Left kidney (tissue), 2 donors: ENCODE results near the gene FGD3. TPM values are rescaled to one million over a fixed set of nuclear protein-coding genes. Genes with fewer than 3 reads are reported as not detected.

Experiments used
- DNase-seq: peaks from one replicate; pipeline ENCODE4 v3.0.0-alpha.2; 2013
- polyA plus RNA-seq: library from polyadenylated mRNA; unstranded; fragments of 120-200 nt; gene quantifications from one replicate; pipeline ENCODE4 v1.2.1, GENCODE V29; 2013; ENCODE audit not compliant: insufficient read length

FGD3 gene
- polyA plus RNA-seq, 1 donor = 6.5 TPM

DNA sequence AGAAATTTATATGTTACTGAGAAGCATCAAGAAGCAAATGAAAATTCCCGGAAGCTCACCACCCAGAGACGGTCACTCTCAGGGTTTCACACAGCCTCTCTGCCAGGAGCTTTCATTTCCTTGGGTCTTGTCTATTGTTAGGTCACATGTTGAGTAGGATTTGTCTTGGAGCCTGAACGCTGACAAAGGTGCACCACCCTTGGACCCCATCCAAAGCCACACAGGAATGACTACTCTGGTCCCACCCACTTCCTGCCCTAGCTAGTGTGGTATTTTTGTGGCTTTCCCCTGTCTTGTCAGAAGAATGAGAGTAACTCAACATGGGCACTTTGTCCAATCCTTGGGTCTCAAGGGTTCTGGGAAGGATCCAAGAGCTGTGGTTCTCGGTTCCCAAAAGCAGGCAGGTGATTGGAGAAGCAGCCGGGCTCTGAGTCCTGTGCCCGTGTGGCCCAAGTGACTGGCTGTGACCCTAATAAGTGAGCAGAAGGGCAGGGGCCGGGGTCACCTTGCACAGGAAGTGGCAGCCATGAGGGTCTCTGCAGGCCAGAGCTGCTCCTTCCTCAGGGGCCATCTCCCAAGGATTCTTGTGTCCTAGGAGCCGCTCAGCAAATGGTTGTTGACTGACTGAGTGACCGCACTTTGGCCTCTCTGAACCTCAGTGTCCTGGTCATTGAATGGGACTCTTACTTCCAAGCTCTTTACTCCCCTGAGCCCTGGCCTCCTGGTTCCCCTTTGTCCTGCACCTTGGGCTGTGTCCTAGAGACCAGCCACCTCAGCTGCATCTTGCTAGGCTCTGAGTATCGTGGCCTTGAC lies 6.9 kb downstream of the FGD3 start:
- DNase-seq = no peak

DNA sequence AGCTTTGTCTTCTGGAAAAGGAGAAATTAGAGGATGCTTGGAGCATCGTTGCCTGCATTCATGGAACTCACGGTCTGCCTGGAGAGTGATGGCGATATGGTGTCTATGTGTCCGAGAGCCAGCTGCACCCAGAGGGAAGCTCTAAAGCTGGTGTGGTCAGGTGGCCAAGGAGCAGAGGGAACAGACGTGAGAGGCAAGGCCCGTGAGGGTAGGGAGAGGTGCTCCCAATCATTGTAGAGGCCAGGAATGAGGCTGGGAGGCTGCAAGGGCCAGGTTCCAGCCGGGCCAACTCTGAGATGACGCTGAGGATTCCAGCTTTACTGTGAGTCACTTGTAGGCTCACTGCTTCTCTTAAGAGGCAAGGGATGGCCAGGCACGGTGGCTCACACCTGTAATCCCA lies 7.6 kb downstream of the FGD3 start:
- DNase-seq = no peak

DNA sequence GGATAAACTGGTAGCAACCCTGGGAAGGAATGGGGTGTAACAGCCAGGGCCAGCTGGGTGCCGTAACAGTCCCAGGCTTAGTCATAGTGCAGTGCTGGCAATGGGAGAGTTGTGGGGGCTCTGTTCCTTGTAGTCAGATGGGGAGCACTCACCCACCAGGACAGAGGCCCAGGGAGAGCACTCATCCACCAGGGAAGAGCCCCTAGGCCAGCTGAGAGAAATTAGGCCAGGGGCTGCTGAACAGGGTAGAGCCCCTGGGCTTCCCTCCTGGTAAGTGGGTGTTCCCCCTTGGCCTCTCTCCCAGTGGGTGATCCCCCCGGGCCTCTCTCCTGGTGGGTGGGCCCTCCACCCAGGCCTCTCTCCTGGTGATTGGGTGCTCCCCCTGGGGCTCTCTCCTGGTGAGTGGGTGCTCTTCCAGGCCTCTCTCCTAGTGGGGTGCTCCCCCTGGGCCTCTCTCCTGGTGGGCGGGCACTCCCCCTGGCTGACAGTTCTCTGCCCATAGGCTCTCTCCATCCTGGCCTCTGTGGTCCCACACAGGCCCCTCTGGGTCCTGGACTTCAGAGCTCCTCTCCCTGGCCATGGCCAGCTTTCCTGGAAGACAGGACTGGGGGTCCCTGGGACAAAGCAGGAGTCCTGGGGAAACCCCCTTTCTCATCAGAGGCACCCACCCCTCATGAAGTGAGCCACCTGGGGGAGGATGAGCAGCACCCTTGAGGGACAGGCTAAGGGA lies 13.4 kb downstream of the FGD3 start:
- DNase-seq = no peak

DNA sequence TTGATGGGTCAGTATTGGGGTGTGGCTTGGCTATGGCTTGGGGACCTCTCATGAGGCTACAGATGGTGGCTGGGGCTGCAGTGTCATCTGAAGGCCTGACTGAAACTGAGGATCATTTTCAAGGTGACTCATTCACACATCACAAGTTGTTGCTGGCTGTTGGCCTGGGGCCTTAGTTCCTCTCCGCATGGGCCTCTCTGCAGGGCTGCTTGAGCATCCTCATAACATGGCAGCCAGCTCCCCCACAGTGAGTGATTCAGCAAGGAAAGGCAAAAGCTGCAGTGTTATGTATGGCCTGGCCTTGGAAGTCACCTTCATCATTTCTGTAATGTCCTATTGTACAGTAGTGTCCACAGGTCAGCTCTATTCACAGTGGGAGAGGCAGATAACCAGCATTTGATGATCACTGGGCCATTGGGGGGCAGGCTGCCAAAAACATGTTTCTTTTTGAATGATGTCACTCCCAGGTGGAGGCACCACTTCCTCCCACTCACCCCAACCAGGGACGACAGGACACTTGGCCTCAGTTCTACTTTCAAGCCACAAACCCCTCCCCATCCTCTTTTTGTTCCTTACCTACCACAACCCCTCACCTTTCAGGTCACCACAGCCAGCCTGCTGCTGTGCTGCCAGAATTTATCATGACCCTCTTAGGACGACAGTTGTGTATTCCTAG lies 14.4 kb downstream of the FGD3 start:
- DNase-seq = no peak

DNA sequence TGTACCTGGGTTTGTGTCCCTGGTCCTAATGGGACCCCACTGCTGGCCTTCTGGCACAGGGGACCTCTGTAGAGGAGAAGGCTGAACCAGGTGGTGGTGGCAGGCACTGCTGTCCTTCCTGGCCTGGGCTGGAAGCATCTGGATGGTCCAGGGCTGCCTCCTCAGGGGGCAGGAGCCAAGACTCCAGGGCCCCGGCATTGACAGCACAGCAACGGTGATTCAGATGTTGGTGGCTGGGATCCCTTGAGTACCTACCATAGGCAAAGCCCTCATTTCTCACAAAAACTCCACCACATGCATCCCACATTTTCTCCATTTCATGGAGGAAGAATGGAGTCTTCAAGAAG lies 15.0 kb downstream of the FGD3 start:
- no peak for DNase-seq

DNA sequence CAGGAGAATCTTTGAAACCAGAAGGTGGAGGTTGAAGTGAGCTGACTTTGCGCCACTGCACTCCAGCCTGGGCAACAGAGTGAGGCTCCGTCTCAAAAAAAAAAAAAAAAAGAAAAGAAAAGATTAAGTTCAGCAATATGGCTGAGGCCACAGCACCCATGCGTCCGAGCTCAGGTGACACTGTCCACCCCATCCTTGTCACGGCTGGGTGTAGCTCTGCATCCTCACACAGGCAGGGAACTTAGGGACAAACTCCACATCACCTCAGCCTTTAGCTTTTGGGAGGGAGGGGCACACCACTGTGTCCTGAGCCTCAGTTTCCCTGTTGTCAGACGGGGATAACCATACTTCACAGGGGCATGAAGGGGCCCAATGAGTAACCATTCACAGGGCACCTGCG lies 15.5 kb downstream of the FGD3 start:
- no peak for DNase-seq

DNA sequence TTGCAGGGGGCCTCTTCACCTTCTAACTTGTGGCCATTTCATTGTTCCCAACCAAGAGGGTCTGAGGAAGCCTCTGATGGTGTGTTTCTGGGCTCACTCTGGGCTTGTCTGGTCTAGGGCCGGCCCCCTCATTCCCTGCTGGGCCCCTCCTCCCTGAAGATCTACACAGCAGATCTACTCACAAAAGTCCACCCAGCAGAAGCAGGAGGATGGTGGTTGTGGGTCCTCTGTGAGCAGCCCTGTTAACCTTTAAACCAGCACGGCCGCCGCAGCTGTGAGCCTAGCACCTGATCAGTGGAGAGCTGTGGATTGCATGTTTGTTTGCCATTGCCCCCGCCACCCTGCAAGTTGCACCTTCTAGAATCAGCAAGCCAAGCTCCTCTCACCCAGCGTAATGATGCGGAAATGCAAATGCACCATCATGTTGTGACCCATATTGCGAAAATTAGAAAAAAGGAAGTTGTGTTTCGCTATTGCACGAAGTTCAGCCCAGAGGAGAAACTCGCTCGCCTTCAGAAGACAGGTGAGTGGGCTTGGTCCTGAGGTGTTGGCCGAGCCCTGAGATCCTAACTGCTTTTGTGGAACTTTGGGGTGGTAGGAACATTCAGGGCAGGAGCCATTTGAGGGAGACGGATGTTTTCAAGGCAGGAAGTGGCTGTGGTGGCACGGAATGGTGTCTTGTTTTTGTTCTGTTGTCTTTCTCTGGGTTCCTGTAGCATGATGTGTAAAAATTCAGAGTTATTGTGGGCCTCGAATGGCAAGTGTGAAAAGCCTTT lies 16.7 kb downstream of the FGD3 start:
- DNase-seq = no peak

DNA sequence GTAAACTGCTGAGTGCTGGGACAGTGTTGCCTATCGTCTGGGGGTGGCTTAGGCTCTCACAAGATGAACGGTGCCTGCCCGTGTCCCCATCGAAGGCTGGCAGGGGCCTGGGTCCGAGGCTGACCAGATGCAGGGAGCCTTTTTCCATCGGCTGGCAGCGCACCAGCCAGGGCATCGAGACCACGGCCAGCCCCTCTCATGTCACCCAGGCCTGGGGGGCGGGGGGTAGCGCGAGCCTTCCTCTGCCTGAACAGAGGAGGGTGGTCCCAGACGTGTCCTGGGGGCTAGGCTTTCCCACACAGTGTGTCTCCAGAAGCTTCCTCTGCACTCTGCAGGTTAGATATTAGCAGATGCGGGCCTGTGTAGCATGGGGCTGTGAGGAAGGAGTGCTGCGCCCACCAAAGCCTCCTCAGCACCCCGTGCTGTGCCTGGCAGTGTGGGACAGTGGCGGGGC lies 17.3 kb downstream of the FGD3 start:
- DNase-seq = no peak

DNA sequence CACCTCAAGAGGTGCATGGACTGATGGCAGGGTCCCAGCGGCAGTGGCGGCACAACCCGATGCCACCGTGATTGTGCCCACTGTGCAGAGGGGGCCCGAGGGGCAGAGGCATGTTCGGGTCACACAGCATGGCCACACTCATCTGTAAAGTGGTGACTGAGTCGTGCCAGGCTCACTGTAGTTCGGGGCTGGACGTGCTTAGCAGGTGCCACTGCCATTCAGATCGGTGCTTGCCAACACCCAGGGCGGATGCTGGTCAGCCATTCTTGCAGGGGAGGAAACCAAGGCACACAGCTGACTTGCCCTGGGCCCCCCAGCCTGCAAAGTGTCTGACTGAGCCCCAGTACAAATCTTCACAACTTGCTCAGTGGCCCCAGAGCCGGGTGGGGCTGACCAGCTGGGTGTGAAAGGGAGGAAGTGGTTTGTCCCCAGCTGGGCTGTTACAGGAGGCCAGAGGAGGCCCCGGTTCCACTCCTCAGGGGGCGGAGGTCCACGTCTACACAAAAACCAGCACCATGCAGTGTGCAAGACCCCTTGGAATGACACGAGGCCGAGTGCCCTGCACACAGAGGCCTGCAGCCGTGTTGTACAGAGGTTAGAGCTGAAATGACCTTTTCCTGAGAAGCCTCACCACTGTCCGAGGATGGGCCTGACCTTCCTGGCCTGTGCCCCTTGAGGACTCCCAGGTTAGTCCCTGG lies 17.9 kb downstream of the FGD3 start:
- no peak for DNase-seq

DNA sequence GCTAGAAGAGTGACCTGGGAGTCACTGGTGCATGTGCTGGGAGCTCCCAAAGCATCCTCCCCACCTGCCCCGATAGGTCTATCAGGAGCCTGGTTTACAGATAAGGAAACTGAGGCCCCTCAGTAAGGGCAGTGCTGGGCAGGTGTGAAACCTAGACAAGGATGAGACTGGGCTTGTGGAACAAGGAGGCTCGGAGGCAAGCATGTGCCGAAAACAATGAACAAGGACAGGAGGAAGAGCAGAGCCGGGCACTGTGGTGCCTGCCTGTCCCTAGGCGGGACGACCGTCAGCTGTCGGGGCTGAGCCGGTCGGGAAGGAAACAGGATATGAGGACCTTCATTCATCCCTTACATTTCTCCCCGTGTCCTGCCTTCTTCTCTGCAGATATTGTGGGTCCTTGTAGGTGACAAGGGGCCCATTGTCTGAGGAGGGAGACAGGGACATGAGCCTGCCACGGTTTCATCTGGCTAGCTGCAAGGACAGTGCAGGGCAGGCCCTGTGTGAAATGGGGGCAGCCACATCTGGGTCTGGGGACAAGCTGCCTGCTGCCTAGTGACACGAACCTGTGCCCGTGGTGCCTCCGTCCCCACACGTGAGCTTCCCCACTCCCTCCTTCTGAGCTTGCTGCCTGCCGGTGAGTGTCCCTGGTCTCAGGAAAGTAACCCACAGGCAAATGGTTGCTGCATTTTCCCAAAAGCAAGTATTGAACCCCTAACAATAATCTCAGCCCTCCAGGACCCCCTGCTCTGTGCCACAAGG lies 18.6 kb downstream of the FGD3 start:
- DNase-seq = no peak

DNA sequence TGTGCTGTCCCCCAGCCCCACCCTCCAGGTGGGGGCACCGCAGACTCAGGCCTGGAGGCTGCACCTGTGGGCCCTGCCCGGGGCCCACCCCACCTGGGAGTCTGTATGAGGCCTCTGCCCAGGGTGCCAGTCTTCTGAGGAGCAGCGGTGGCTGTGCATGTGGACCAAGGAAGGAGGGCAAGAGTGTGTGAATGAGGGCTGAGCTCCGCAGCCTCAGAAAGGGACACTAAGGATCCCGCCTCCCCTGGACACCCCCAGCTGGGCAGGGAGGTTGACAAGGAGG lies 19.1 kb downstream of the FGD3 start:
- DNase-seq = no peak

DNA sequence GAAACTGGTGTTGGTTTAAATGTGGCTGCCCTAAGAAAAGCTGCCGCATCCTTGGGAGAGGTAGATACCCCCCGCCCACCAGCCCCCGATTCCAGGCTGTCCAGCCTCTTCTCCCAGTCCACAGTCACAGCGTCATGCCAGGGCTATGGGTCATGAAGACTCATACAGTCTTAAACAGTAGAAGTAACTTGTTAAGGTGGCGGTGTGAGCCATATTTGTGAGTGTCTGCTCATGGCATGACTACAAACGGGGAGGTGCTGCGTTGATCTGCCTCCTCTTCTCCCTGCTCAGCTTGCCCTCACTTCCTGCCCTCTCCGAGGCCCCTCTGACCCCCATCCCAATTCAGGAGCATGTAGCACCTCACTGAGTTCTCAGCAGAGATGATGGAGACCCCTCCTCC lies 20.8 kb downstream of the FGD3 start:
- DNase-seq = no peak

DNA sequence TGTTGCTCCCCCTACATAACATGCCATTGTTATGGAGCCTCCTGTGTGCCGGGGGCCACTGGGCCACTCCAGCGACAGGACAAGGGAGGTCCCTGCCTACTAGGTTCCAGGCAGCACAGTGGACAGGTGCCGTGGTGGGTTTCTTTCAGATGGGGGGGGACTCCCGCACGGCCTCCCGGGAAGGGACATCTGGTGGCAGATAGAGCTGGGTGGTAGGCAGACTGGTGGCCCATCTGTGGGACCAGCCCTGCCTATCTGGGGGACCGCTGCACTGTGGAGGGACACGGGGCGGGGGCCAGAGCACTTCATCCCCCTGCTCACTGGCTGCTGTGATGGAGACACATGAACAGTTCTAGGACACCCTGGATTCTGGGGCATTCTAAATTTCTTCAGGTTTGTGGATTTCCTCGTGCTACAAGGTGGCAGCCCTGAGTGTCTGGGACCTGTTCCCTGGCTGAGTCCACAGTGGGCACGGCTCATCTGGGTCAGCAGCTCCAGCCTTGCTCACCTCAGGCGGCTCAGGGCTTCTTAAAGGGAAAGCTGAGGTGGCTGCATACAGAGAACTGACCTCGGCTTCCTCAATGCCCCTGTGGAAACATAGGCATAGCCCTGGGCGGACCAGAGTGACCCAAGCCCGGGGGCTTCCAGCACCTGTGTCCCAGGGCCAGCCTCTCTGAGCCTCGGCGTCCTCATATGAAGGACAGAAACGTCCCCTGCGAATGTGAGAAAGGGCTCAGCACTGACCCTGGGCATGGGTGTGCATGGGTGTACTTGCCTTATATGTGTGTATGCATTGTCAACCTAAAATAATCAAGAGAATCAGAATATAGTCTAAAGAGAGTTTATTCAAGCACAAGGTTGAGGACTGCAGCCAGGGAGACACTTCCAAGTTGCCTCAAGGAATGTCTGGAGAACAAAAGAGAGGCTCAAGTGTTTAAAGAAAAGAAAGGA lies 22.5 kb downstream of the FGD3 start:
- no peak for DNase-seq

DNA sequence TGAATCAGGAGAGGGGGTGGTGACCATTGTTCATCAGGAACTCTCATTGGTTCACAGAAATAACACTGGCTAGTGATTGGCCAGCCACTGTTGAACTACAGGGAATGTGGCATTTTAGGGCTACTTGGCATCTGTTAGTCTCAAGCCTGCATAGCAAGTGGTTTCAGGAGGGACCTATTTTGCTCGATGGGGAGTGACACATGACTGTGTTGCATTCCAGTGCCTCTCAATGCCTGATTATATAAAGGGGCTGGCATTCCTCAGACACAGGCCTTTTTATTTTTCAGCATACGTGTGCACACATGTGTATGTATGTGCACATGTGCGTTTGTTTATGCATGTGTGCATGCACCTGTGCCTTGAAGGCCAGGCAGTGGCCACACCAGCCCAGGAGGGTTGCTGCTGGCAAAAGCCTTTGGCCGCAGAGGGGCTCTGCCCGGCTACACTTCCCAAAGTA lies 23.2 kb downstream of the FGD3 start:
- DNase-seq = no peak

DNA sequence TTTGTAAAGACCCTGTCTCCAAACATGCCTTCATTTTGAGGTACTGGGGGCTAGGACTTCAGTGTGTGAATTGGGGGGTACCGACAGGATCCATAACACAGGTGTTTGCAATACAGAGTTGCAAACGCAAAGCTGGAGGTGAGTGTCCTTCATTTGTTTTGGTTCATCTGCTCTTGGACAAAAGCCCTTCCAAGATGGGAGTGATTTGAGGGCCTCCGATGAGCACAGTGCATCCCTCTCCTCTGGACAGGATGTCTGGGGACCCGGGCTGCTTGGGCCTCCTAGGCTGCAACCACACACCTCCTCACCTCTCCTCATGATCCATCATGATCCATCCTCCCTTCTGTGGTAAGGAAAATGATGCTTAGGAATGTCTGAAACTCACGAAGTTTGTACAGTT lies 23.8 kb downstream of the FGD3 start:
- DNase-seq = no peak

DNA sequence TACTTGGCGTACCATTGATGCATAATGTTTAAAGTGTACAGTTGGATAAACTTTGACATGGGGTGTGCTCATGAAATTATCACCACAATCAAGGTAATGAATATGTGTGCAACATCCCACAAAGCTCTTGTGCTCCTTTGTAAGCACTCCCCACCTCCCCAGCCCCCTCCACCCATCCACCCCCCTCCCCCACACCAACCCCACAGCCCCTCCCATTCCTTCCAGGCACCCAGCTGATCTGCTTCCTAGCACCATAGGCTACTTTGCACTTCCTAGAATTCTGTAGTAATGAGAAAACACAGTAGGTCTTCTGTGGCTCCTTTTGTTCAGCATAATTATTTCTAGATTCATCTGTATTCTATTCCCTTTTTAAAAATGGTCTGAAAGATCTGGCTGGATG lies 24.5 kb downstream of the FGD3 start:
- no peak for DNase-seq

DNA sequence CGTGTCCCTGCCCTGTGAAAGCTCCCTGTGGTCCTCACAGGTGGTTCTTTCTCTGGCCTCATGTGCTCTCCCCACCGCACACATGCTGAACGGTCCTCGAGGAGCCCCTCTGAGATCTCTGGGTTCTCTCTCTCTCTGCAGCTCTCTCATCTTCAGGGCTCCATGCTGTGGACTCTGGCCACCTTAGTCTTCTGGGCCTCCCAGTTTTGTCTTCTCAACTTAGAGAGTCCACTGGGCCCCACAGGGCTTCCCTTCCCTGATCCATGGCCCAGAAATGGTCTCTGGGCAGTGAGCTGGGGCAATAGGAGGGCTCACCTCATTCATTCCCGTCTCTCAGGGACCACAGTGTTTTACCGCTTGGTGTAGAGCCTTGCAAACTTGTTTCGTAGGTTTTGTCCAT lies 26.4 kb downstream of the FGD3 start:
- no peak for DNase-seq

DNA sequence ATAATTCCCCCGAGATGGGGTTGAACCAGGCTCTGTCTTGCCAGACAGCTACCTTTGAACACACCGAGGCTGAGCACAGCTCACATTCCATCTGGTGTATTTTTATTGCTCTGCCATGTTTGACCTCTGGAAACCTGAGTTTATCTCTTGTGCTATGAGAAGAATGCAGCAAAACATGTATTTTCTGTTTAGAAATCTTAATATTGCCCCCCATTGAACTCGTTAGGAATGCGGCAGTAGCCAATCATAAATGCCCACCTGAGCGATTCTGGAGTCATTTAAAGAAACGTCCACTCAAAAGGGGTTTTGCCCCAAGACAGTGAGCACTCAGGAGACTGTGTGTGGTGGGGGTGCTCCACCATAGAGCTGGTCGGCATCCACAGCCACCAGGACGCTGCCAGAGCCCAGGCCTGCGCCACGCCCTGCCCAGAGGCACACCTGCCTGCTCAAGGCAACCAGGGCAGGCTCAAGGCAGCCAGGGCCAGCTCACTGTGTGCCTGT lies 26.9 kb downstream of the FGD3 start:
- no peak for DNase-seq
